Thyroid gland (tissue), 4 donors: ENCODE results near the gene TENM3.

ENCODE experiments used
- POLR2A ChIP-seq, 2 donors: fragments of 450-650 bp; IDR thresholded peaks; one replicate each; pipeline ENCODE4 v1.6.1; 2017; ENCODE audit warnings: antibody characterized with exemption in 2 of 2, mild to moderate bottlenecking in 2 of 2, moderate library complexity in 1 of 2
- TF ChIP-seq, protein P1 (sequence below), 6 experiments: fragments of 200-600 bp in 3 of 6; fragments of 450-650 bp in 3 of 6; sonication (generic) in 3 of 6; IDR thresholded peaks; one replicate each; pipeline ENCODE4 v1.5.1; 2016 to 2019; ENCODE audit warnings: antibody characterized with exemption in 6 of 6, mild to moderate bottlenecking in 2 of 6, inconsistent platforms in 1 of 6, moderate library complexity in 1 of 6

DNA sequence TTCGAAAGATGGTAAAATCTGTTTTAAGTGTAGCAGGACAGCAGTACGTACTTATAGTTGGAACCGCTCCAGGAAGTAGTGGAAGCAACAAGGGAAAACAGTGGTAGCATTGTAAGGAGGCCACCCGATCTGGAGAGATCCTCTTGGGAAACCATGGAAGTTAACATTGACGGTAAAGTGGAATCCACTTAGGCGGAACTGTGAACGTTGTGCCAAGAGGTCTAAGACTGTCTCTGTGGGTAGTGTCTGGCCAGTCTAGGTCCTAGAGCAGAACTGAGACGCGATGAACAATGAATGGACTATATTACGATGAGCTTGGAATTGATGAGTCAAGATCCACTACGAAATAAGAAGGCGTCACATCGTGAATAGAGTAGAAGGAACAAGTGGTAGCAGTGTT, 124.0 kb downstream of the TENM3 start:
- TF ChIP-seq, protein P1, sequence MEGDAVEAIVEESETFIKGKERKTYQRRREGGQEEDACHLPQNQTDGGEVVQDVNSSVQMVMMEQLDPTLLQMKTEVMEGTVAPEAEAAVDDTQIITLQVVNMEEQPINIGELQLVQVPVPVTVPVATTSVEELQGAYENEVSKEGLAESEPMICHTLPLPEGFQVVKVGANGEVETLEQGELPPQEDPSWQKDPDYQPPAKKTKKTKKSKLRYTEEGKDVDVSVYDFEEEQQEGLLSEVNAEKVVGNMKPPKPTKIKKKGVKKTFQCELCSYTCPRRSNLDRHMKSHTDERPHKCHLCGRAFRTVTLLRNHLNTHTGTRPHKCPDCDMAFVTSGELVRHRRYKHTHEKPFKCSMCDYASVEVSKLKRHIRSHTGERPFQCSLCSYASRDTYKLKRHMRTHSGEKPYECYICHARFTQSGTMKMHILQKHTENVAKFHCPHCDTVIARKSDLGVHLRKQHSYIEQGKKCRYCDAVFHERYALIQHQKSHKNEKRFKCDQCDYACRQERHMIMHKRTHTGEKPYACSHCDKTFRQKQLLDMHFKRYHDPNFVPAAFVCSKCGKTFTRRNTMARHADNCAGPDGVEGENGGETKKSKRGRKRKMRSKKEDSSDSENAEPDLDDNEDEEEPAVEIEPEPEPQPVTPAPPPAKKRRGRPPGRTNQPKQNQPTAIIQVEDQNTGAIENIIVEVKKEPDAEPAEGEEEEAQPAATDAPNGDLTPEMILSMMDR (IDR thresholded peaks at IDR 0.05) = no peak
- TF ChIP-seq POLR2A (IDR thresholded peaks at IDR 0.05) = no peak
